ENCODE data around the gene FGD5. TPM values are rescaled to one million over a fixed set of nuclear protein-coding genes. Genes with fewer than 3 reads are reported as not detected.

The FGD5 gene
- total and polyA plus RNA-seq, 3 donors from 2014 or later, result 14.4 to 17.8 (median 15.6) TPM

DNA sequence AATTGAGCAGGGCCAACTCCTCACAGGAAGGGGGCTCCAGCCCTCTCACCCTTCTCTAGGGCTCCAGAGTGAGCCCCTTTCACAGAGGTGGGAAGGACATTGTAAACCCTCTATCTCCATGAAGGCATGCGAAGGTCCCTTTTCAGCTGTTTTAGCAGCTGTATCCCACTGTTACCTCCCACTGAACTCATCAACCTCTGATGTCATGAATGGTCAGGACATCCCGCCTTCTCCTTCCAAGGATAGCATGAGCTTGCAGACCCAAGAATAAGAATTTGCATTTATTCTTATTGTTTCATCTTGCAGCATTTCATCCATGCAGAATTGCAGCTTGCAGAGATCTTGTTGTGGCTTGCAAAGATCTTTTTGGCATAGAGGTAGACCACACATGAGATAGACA is 24.3 kb upstream of the FGD5 start:
- 72 to 80% methylated on average over 2 of the region's 2 CpGs for WGBS, 2 donors

DNA sequence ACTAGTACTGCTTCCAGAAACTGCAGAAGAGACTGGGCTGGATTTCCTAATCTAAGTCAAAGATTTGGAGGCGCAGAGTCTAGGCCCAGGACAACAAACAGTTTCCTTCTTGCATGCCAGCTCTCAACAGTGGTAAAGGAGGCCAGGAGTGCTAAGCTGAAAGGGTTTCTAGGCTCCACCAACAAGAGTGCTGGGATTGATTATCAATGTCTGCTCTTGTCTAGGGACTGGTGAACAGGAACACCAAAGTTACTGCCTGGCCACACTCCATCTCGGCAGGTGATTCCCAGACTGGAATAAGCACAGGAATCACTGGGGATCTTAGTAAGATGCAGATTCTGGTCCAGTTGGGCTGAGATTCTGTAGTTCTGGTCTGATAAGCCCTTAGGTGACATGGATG is 22.8 kb upstream of the FGD5 start:
- Histone ChIP-seq H3K27me3 (no peaks in the 10 kb centered on the region), H3K36me3 (ENCODE audit: low read depth, missing control alignments) (no peaks in the 10 kb centered on the region), H3K27ac (no peak overlapping the region), H3K4me3 (no peak overlapping the region), H3K4me1 (no peaks in the 10 kb centered on the region), H3K9me3 (no peaks in the 10 kb centered on the region)
- TF ChIP-seq, protein P1, sequence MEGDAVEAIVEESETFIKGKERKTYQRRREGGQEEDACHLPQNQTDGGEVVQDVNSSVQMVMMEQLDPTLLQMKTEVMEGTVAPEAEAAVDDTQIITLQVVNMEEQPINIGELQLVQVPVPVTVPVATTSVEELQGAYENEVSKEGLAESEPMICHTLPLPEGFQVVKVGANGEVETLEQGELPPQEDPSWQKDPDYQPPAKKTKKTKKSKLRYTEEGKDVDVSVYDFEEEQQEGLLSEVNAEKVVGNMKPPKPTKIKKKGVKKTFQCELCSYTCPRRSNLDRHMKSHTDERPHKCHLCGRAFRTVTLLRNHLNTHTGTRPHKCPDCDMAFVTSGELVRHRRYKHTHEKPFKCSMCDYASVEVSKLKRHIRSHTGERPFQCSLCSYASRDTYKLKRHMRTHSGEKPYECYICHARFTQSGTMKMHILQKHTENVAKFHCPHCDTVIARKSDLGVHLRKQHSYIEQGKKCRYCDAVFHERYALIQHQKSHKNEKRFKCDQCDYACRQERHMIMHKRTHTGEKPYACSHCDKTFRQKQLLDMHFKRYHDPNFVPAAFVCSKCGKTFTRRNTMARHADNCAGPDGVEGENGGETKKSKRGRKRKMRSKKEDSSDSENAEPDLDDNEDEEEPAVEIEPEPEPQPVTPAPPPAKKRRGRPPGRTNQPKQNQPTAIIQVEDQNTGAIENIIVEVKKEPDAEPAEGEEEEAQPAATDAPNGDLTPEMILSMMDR (IDR thresholded peaks at IDR 0.05), result no peak
- TF ChIP-seq POLR2A (IDR thresholded peaks at IDR 0.05), result no peak
- whole genome bisulfite sequencing, 2 donors, result 88 to 93% methylated on average over 2 of the region's 2 CpGs
- intact Hi-C loops (cut with DNase I; ENCODE audit: low total_unique reads), result loop anchor here (10.0 kb wide), 1 partner anchor 119 kb away; no protein-coding TSS in a partner anchor
- DNase-seq, result no peak

More for the DNA sequence above, 24.3 kb upstream of the FGD5 start:
- Histone ChIP-seq H3K9me3 (no peaks in the 10 kb centered on the region), H3K27ac (no peak overlapping the region), H3K4me1 (no peaks in the 10 kb centered on the region), H3K36me3 (ENCODE audit: low read depth, missing control alignments) (no peaks in the 10 kb centered on the region), H3K27me3 (no peaks in the 10 kb centered on the region), H3K4me3 (no peak overlapping the region)
- no peak for DNase-seq
- intact Hi-C loops (cut with DNase I; ENCODE audit: low total_unique reads), result loop anchor here (10.0 kb wide), 1 partner anchor 120 kb away; no protein-coding TSS in a partner anchor
- no peak for TF ChIP-seq POLR2A (IDR thresholded peaks at IDR 0.05)
- TF ChIP-seq, protein P1 (IDR thresholded peaks at IDR 0.05), result no peak

DNA sequence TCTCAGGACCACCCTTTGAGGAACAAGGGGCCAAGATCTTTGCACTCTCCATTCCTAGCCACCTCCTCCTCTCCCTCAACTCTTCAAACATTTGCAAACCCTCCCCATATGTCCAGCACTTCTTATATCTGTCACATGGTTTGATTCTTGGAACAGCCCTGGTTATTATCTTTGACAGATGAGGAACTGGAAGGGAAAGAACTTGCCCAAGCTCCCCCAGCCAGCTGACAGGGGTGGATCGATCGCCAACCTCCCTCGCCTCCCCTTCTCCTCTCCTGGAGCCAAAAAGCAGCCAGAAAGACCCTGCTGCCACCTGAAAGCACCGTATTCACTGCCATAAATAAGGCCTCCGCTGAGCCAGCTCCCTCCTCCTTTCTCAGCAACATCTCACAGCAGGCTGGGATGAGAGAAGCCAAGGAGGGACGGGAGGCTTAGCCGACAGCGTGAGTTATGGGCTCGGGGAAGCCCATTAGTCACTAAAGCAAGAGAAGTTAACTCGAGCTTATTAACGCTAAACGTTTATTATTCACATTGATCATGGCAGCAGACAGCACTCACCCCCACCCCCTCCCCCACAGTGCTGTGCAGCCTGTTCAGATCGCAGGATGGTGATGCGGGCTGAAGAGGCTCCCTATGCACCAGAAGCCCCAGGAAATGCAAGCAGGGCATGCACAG is 22.2 kb upstream of the FGD5 start:
- 71 to 89% methylated on average over 12 to 14 of the region's 14 CpGs for WGBS, 2 donors
- no peak for DNase-seq
- H3K9me3 ChIP-seq, result no peaks in the 10 kb centered on the region
- H3K4me1 ChIP-seq, result no peaks in the 10 kb centered on the region
- no peak for TF ChIP-seq POLR2A (IDR thresholded peaks at IDR 0.05)
- TF ChIP-seq, protein P1 (IDR thresholded peaks at IDR 0.05), result no peak
- no peak overlapping the region for H3K4me3 ChIP-seq
- intact Hi-C loops (cut with DNase I; ENCODE audit: low total_unique reads), result loop anchor here (10.0 kb wide), 1 partner anchor 118 kb away; no protein-coding TSS in a partner anchor
- no peaks in the 10 kb centered on the region for H3K36me3 ChIP-seq (ENCODE audit: low read depth, missing control alignments)
- no peak overlapping the region for H3K27ac ChIP-seq
- H3K27me3 ChIP-seq, result no peaks in the 10 kb centered on the region

GRCh38 chr3:14797731-14798130 is 21.0 kb upstream of the FGD5 start:
- WGBS, 2 donors, result 73 to 94% methylated on average over 2 to 4 of the region's 4 CpGs

More at GRCh38 chr3:14797731-14798130, 21.0 kb upstream of the FGD5 start:
- no peak overlapping the region for H3K4me3 ChIP-seq
- no peaks in the 10 kb centered on the region for H3K4me1 ChIP-seq
- no peaks in the 10 kb centered on the region for H3K36me3 ChIP-seq (ENCODE audit: low read depth, missing control alignments)
- no peak for TF ChIP-seq POLR2A (IDR thresholded peaks at IDR 0.05)
- TF ChIP-seq, protein P1 (IDR thresholded peaks at IDR 0.05), result no peak
- no peaks in the 10 kb centered on the region for H3K9me3 ChIP-seq
- H3K27ac ChIP-seq, result no peak overlapping the region
- intact Hi-C loops (cut with DNase I; ENCODE audit: low total_unique reads), result loop anchor here (10.0 kb wide), 1 partner anchor 117 kb away; no protein-coding TSS in a partner anchor
- H3K27me3 ChIP-seq, result no peaks in the 10 kb centered on the region
- no peak for DNase-seq
